ENCODE data around the gene CSMD2.

GRCh38 chr1:33791251-33791650 is 373.8 kb downstream of the CSMD2 start:
- no peak for TF ChIP-seq RARB (CRISPR knock-in tag; IDR thresholded peaks at IDR 0.05)
- TF ChIP-seq, protein P1, sequence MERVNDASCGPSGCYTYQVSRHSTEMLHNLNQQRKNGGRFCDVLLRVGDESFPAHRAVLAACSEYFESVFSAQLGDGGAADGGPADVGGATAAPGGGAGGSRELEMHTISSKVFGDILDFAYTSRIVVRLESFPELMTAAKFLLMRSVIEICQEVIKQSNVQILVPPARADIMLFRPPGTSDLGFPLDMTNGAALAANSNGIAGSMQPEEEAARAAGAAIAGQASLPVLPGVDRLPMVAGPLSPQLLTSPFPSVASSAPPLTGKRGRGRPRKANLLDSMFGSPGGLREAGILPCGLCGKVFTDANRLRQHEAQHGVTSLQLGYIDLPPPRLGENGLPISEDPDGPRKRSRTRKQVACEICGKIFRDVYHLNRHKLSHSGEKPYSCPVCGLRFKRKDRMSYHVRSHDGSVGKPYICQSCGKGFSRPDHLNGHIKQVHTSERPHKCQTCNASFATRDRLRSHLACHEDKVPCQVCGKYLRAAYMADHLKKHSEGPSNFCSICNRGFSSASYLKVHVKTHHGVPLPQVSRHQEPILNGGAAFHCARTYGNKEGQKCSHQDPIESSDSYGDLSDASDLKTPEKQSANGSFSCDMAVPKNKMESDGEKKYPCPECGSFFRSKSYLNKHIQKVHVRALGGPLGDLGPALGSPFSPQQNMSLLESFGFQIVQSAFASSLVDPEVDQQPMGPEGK (CRISPR knock-in tag; IDR thresholded peaks at IDR 0.05; ENCODE audit: borderline replicate concordance), result no peak
- TF ChIP-seq PPARA (CRISPR knock-in tag; IDR thresholded peaks at IDR 0.05; ENCODE audit: borderline replicate concordance), result no peak
- TF ChIP-seq ZFP3 (CRISPR knock-in tag; IDR thresholded peaks at IDR 0.05), result no peak
- TF ChIP-seq TCF4 (CRISPR knock-in tag; IDR thresholded peaks at IDR 0.05; ENCODE audit: borderline replicate concordance), result no peak
- no peak for TF ChIP-seq ISL1 (CRISPR knock-in tag; IDR thresholded peaks at IDR 0.05)
- TF ChIP-seq CREB5 (CRISPR knock-in tag; IDR thresholded peaks at IDR 0.05; ENCODE audit: low read depth), result no peak

All from SK-N-SH treated with all-trans-retinoic acid at 6 μM for 48 hours (cell line).